Upper lobe of right lung (tissue), 1 donor: Measurements from ENCODE around the gene KDM2A. TPM values are rescaled to one million over a fixed set of nuclear protein-coding genes. Genes with fewer than 3 reads are reported as not detected.
A peak's percentile ranks its signal among the peaks of the same experiment; 100 is the strongest.

Experiments used
- ATAC-seq: fragments of 200-7000 bp; cut with Tn5 transposase; one replicate; pipeline ENCODE4 v1.9.1; 2020; ENCODE audit warnings: mild to moderate bottlenecking, moderate library complexity
- DNase-seq: peaks from one replicate; pipeline ENCODE4 v3.0.0-alpha.2; 2020
- H3K27ac ChIP-seq: fragments of 200-600 bp; one replicate; pipeline ENCODE4 v1.8.0; 2022
- H3K27me3 ChIP-seq: fragments of 200-600 bp; one replicate; pipeline ENCODE4 v1.8.0; 2022; ENCODE audit warnings: mild to moderate bottlenecking
- H3K36me3 ChIP-seq: fragments of 200-600 bp; one replicate; pipeline ENCODE4 v1.8.0; 2022
- H3K4me1 ChIP-seq: fragments of 200-600 bp; one replicate; pipeline ENCODE4 v1.8.0; 2022
- H3K4me3 ChIP-seq: fragments of 200-600 bp; one replicate; pipeline ENCODE4 v1.8.0; 2022; ENCODE audit warnings: mild to moderate bottlenecking
- H3K9me3 ChIP-seq: fragments of 200-600 bp; one replicate; pipeline ENCODE4 v1.8.0; 2022
- CTCF ChIP-seq: fragments of 200-600 bp; IDR thresholded peaks from one replicate; pipeline ENCODE4 v1.8.0; 2022; ENCODE audit warnings: antibody characterized with exemption
- intact Hi-C: fragments of 100-400 bp; cut with DNase I; formaldehyde crosslinking; loops from one replicate; pipeline ENCODE4 v1.11.0; 2022
- total RNA-seq: library from RNA; stranded (reverse); fragmentation: NEBNext Ultra II Directional; extraction: Animal tissue kit (Norgen Biotek cat#: 25700); gene quantifications from one replicate; pipeline ENCODE4 v1.2.1, GENCODE V29; 2021
- donor health status: DM: no; HTN: yes; CAD: no; lungs with severe emphysema.

The KDM2A gene
- total RNA-seq, 1 donor from 2014 or later, result 79.5 TPM

DNA sequence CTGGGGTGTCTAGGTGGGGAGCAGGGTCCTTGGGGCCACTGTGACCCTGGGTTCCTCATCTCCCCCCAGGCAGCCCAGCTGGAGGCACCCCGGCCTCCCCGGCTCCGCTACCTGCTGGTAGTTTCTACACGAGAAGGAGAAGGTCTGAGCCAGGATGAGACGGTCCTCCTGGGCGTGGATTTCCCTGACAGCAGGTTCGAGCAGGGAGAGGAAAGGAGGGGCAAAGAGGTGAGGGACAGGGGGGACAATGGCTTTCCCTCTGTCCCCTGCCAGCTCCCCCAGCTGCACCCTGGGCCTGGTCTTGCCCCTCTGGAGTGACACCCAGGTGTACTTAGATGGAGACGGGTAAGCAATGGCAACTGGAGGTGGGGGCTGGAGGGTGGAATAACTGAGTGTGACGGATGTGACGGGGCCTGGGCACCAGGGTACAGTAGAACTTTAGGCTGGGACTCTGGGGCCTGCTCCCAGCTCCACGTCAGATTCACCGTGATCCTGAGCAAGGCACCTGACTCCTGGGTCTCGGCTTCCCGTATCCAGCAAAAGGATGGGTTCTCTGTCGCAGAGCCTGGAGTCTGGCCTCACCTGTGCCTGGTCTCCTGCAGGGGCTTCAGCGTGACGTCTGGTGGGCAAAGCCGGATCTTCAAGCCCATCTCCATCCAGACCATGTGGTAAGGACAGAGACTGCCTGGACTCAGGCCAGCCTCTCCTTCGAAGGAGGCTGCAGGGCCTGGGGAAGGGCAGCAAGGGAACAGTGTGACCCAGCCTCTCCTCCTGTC lies 187.9 kb downstream of the KDM2A start:
- Histone ChIP-seq H3K9me3 (no peaks in the 10 kb centered on the region), H3K27me3 (no peaks in the 10 kb centered on the region), H3K4me1 (peaks cover 18% of the 10 kb centered on the region), H3K27ac (no peak overlapping the region), H3K36me3 (peaks cover 30% of the 10 kb centered on the region), H3K4me3 (no peak overlapping the region)
- ATAC-seq (no peak), DNase-seq (peak; percentile 60)
- TF ChIP-seq CTCF, result no peak
- intact Hi-C loops, result no loop called here

DNA sequence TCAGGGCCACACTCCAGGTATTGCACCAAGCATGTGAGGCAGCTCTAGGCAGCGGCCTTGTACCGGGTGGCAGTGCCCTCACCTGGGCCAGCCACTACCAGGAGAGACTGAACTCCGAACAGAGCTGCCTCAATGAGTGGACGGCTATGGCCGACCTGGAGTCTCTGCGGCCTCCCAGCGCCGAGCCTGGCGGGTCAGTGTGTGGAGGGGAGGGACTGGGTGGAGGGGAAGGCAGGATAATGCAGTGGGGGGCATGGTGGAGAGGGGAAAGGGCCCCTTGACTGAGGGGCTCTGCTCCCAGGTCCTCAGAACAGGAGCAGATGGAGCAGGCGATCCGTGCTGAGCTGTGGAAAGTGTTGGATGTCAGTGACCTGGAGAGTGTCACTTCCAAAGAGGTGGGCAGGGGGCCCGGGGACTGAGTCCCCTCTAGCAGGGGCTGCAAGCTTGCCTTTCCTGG lies 188.5 kb downstream of the KDM2A start:
- DNase-seq (peak; percentile 56), ATAC-seq (no peak)
- no peak for TF ChIP-seq CTCF
- H3K4me3 ChIP-seq, result no peak overlapping the region
- peaks cover 30% of the 10 kb centered on the region for H3K36me3 ChIP-seq
- no peak overlapping the region for H3K27ac ChIP-seq
- no peaks in the 10 kb centered on the region for H3K9me3 ChIP-seq
- H3K4me1 ChIP-seq, result peaks cover 14% of the 10 kb centered on the region
- intact Hi-C loops, result no loop called here
- H3K27me3 ChIP-seq, result no peaks in the 10 kb centered on the region

Other genes starting within 250 kb of the KDM2A start
- 12.7 TPM for gene PC, start 160.9 kb upstream of the KDM2A start, total RNA-seq
- not detected for gene C11orf86, start 144.0 kb upstream of the KDM2A start, total RNA-seq
- not detected for gene SYT12, start 96.1 kb upstream of the KDM2A start, total RNA-seq
- gene RHOD, start 62.4 kb upstream of the KDM2A start, total RNA-seq, result 16.7 TPM
- 98.4 TPM for gene GRK2, start 147.2 kb downstream of the KDM2A start, total RNA-seq
- 59.4 TPM for gene ANKRD13D, start 170.0 kb downstream of the KDM2A start, total RNA-seq
- gene SSH3, start 184.3 kb downstream of the KDM2A start, total RNA-seq, result 36.4 TPM
- gene POLD4, start 234.3 kb downstream of the KDM2A start, total RNA-seq, result 69.3 TPM